HUDEP-2 (cell line): Measurements from ENCODE around the gene EBF4.
A peak's percentile ranks its signal among the peaks of the same experiment; 100 is the strongest.

ENCODE experiments used
- DNase-seq, 76 experiments: peaks; one replicate each; lab custom pipeline; 2025; ENCODE audit not compliant: unreplicated experiment in 76 of 76; lab: John Stamatoyannopoulos, UW

EBF4 gene

GRCh38 chr20:2783908-2784566 is 91.5 kb downstream of the EBF4 start:
- DNase-seq: no peak

GRCh38 chr20:2793471-2793870 is 100.9 kb downstream of the EBF4 start:
- no peak for DNase-seq

- no peak for DNase-seq
Observed at GRCh38 chr20:2794202-2794748, 101.7 kb downstream of the EBF4 start.

GRCh38 chr20:2794866-2795447 is 102.4 kb downstream of the EBF4 start:
- no peak for DNase-seq

GRCh38 chr20:2795451-2795850 is 102.9 kb downstream of the EBF4 start:
- DNase-seq: peak in 67 of 76 experiments; percentile 11 to 87 (median 58)

- DNase-seq: no peak
Observed at GRCh38 chr20:2796011-2796660, 103.6 kb downstream of the EBF4 start.

- no peak for DNase-seq
Observed at GRCh38 chr20:2797136-2797983, 104.8 kb downstream of the EBF4 start.

- no peak for DNase-seq
Observed at GRCh38 chr20:2798095-2798805, 105.7 kb downstream of the EBF4 start.

- DNase-seq: no peak
Observed at GRCh38 chr20:2798814-2799213, 106.2 kb downstream of the EBF4 start.

- no peak for DNase-seq
Observed at GRCh38 chr20:2799271-2799670, 106.7 kb downstream of the EBF4 start.

- no peak for DNase-seq
Observed at GRCh38 chr20:2799688-2800520, 107.3 kb downstream of the EBF4 start.

GRCh38 chr20:2800521-2801285 is 108.1 kb downstream of the EBF4 start, which contains the start of gene CPXM1:
CPXM1 (minus strand) TSS chr20:2800627; CDS start chr20:2800572, 55 bp downstream.
- peak in 1 of 76 experiments; percentile 3 for DNase-seq

- DNase-seq: no peak
Observed at GRCh38 chr20:2801286-2801728, 108.7 kb downstream of the EBF4 start.

GRCh38 chr20:2804041-2804828 is 111.7 kb downstream of the EBF4 start:
- DNase-seq: no peak

GRCh38 chr20:2804852-2805688 is 112.5 kb downstream of the EBF4 start:
- DNase-seq: no peak

- DNase-seq: no peak
Observed at GRCh38 chr20:2805689-2806350, 113.2 kb downstream of the EBF4 start.
